LNCAP (cell line): ENCODE results near the gene PCCB.

Experiments used
- CTCF ChIP-seq: fragments of 450-650 bp; IDR thresholded peaks from 2 replicates; pipeline ENCODE4 v1.5.1; 2017; ENCODE audit warnings: mild to moderate bottlenecking

The PCCB gene

GRCh38 chr3:136332302-136332701 lies 82.2 kb downstream of the PCCB start:
- TF ChIP-seq CTCF = no peak

GRCh38 chr3:136332776-136333175 lies 82.6 kb downstream of the PCCB start:
- TF ChIP-seq CTCF = no peak

- TF ChIP-seq CTCF = no peak
Measured at GRCh38 chr3:136334209-136334608, 84.1 kb downstream of the PCCB start.

- TF ChIP-seq CTCF = no peak
Measured at GRCh38 chr3:136336329-136337100, 86.4 kb downstream of the PCCB start.

GRCh38 chr3:136343446-136343845 lies 93.3 kb downstream of the PCCB start:
- no peak for TF ChIP-seq CTCF

GRCh38 chr3:136343873-136344555 lies 93.9 kb downstream of the PCCB start:
- TF ChIP-seq CTCF = no peak

GRCh38 chr3:136346486-136346885 lies 96.3 kb downstream of the PCCB start:
- TF ChIP-seq CTCF = no peak
